NCI-H128 (cell line): Measurements from ENCODE around the gene PDLIM5.
"Not testable (repeated sequence)": the region's sequence is repeated elsewhere in the genome, so short reads cannot be mapped to it uniquely, and the experiment has no call there.

Experiments used
- DNase-seq: peaks from one replicate; lab custom pipeline; 2025; ENCODE audit not compliant: unreplicated experiment; lab: John Stamatoyannopoulos, UW

Gene PDLIM5

DNA sequence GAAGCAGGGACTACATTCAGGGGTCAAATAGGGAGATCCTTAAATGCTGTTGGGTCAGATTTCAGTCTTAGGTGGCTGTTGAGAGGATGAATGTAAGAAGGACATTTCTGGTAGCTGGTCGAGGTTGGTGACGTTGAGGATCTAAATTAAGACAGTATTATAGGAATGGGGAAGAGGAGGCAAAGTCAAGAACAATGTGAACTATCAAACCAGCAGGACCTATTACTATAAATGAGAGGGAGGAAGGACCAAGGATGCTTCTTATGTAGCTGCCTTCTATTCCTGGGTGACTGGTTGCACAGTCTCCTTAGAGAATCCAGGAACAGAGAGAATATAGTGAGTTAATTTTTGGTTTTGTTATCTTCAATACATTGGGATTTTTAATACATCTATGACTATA is 187.6 kb downstream of the PDLIM5 start:
- DNase-seq: no peak

DNA sequence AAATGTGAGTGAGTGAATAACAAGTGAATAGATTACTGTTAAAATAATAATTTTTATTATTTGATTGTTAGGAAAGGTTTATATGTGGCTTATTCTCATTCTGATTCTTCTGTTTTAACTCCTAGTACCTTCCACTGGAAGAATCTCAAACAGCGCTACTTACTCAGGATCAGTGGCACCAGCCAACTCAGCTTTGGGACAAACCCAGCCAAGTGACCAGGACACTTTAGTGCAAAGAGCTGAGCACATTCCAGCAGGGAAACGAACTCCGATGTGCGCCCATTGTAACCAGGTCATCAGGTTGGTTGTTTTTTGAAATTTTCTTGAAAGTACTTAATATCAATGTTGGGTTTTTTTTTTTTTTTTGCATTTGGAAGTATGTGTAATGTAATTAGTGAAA is 188.4 kb downstream of the PDLIM5 start:
- DNase-seq: no peak

DNA sequence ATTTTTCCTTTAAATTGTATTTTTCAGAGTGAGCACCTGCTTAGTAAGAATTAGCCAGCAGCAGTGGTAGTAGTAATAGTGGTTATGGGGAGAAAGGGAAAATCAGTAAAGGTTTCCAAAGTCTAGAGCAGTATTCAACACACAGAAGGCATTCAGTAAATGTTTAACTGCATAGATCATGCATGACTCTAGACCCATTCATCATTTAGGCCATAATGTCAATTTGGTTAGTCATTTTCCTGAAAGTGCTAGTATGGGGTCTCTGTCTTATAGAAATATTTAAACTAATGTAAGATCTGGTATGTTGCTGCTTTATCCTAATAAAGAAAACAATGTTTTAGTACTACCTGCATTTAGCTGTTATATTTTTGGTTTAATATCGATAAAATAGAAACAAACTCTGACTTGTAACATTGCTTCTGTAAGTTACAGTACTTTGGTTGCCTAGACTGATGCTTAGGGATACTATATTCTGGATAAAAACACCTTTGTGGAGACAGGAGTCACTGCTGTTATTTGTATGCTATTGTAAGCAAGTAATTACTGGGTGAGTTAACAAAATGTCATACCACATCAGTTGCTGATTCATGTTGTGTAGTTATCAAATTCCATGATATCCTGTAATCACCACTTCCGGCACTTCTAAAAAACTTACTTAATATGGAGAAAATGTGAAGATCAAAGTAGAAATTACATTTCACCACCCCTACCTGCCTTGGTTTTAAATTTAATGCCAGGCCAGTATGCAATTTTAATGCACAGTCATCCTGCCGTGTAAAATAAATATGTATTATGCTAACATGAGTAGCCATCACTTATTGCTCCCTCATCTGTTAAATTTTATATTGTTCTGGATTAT is 190.2 kb downstream of the PDLIM5 start:
- DNase-seq: no peak

- no peak for DNase-seq
These were observed 190.8 kb downstream of the PDLIM5 start for GRCh38 chr4:94642561-94642866.

GRCh38 chr4:94648699-94649098 is 197.0 kb downstream of the PDLIM5 start:
- DNase-seq: no peak

- no peak for DNase-seq
These were observed 197.8 kb downstream of the PDLIM5 start for GRCh38 chr4:94649381-94650133.

- DNase-seq: no peak
These were observed 198.4 kb downstream of the PDLIM5 start for GRCh38 chr4:94650134-94650495.

DNA sequence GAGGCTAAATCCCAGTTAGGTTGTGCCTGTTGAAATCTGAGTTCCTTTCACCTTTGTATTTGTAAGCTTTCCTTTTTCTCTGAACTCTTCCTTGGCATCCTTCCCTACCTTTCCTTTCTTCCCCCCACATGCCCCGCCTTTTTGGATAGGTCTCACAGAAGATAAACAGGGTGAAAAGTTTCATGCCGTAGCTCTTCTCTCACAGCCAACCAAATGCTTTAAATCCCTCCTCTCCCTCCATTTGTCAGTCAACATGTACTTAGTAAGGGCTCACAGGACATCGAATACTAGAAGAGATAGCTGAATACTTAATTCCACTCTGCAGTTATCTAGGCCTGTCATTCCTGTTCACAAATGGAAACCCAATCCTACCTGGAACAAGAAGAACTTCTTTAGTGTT is 198.9 kb downstream of the PDLIM5 start:
- no peak for DNase-seq

DNA sequence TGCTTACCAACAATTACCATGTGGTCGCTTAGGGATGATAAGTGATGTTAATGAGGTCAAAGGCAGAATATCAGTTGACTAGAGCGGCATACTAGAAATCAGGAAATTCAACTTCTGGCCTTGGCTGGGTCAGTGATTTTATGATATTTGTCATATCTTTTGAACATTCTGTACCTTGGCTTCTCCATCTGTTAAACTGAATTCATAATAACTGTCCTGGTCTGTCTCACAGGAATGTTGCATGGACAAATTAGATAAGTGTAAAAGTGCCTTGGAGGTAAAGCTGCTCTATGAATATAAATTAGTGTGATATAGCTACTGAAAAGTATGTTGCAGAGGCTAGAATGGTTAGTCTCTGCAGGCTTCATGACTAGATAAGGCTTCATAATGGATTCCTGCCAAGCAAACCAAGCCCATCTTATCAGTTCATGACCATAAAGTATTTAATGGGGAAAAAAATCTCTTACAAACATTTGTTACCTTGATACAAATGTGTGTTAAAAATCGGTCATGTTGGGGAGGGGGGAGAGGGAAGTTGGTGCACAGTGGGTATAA is 201.4 kb downstream of the PDLIM5 start:
- DNase-seq: no peak

GRCh38 chr4:94653984-94654609 is 202.4 kb downstream of the PDLIM5 start:
- no peak for DNase-seq

DNA sequence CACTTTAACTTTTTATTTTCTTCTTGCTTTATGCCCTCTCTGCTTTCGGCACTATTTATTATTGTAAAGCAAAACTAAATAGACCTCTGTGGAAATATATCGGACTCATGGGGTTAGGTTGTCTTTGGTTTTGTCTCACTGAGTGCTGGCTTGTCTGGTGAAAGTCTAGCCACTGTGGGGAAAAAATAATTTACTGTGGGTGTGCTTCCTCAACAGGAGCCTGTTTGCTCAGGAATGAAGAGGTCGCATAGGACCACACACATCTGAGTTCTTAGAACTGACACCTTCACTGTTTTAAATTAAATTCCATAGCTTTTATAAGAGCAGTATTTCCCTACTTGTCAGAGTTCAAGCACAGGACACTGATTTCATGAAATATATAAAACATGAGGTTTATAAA is 203.0 kb downstream of the PDLIM5 start:
- DNase-seq: no peak

- DNase-seq: no peak
These were observed 208.9 kb downstream of the PDLIM5 start for GRCh38 chr4:94660614-94661013.

DNA sequence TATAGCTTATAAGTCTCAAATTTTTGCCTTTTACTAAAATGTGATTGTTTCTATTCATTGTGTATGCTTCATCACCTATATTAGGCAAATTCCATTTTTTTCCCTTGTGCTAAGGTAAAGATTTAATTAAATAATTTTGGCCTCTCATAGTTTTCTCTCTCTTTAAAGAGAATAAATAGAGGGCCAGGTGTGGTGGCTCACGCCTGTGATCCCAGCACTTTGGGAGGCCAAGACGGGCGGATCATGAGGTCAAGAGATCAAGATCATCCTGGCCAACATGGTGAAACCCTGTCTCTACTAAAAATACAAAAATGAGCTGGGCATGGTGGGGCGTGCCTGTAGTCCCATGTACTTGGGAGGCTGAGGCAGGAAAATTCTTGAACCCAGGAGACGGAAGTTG is 213.3 kb downstream of the PDLIM5 start:
- not testable (repeated sequence) for DNase-seq

DNA sequence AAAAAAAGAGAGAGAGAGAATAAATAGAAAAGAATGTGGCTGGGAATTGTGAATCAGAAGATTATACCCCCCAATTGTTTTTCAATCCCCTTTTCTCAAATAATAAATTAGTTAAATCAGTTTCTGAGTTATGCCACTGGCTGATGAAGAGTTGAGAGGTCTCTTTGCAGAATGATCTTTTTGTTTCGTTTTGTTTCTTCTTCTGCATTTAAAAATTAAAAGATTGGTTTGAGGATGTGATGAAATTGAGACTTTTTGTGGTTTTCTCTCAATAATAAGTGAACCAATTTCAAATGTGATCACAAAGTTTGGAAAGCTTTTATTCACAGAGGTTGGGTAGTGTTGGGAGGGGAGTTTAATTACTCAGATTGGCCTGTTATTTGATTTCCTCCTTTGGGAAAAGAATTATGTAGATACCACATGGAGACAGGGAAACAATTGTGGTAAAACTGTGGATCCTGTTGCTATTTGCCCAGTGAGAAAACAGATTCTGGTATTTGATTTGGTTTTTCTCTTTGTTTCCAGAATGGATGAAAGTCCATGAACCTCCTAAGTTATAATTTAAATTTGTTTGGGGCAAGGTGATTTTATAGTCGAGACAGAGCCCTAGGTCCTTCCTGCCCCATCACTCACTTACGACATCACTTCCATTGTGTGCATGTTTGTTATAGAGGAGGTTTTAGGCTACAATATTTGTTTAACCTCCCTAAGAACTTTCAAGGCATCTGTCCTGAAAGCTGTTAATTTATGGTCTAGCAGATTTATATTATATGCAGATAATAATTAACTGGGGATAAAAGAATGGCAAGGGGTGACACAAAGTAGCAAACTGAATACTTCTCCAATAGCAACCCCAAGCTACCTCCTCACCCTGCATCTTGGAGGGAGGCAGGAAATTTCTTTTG is 214.0 kb downstream of the PDLIM5 start:
- DNase-seq: no peak

- DNase-seq: no peak
These were observed 217.0 kb downstream of the PDLIM5 start for GRCh38 chr4:94668724-94669123.

- no peak for DNase-seq
These were observed 218.2 kb downstream of the PDLIM5 start for GRCh38 chr4:94669672-94670664.

- no peak for DNase-seq
These were observed 219.4 kb downstream of the PDLIM5 start for GRCh38 chr4:94671113-94671512.

- DNase-seq: no peak
These were observed 222.2 kb downstream of the PDLIM5 start for GRCh38 chr4:94673961-94674360.

GRCh38 chr4:94676970-94677369 is 225.2 kb downstream of the PDLIM5 start:
- DNase-seq: no peak

DNA sequence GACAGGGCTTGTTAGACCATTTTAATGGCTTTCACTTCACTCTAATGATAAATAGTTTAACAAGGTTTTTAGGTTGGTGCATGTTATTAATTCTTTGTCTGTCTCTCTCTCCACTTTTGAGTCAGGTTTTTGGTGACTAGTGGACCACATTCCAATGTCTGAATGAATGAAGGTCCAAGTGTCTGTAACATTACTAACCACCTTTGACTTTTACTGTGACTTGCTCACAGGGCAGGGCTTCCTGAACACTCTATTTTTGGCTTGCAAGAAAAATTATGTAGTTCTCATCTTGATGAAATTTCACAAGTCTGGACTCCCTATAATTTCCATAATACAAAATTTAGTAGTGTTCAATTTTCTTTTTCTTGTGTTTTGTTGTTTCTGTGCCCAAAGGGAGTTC is 227.2 kb downstream of the PDLIM5 start:
- no peak for DNase-seq
